SKM-1 treated with dmso at 0.1 percent for 144 hours (cell line): Measurements from ENCODE around the gene TEAD1.

ENCODE experiments used
- DNase-seq: peaks from one replicate; lab custom pipeline; 2025; ENCODE audit not compliant: unreplicated experiment; lab: John Stamatoyannopoulos, UW

TEAD1 gene

DNA sequence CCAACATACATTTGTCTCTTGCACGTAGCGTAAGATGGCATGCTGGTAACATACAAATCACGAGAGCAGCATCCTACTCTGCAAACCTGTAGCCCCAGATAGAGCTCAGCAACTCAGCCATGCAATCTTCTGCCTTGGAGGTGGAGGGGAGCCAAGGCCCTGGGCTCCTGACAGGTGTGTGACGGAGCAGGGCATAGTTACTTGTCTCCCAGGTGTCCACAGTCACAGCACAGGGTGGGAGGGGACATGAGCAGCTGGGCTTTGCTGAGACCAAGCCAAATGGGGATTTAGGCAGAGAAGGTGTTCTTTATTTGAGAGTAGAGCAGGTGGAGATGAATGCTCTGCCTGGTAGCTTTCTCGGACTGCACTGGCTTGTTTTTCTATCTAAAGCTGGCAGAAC, 111.7 kb downstream of the TEAD1 start:
- no peak for DNase-seq

DNA sequence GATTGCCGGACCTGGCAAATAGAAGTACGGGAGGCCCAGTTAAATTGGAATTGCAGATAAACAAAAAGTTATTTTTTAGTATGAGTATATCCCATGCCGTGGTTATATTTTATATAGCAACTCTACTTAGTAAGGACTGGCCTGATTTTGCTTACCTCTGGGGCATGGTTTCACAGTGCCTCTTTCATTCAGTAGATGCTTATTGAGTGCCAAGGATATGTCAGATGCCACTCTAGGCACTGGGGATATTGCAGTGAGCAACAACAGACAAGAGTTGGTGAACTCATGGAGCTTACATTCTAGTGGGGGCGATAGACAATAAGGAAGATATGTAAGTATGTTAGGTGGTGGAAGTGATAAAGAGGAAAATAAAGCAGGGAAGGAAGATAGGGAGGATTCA, 112.2 kb downstream of the TEAD1 start:
- no peak for DNase-seq

DNA sequence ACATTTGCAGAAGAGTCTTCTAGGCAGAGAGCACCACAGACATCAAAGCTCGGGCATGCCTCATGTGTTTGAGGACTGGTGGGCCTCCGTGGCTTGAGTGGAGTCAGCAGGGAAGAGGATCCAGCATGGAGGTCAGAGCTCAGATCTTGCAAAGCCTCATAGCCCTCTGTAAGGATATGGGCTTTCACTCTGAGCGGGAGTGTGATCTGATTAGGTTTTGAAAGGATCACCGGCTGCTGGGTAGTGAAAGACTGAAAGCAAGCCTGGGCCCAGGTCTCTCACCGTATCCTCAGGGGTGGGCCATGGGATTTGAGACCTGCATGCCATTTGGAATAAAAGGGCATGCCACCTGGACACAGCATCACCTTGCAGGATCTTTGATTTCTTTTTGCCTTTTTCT, 112.7 kb downstream of the TEAD1 start:
- DNase-seq = no peak

DNA sequence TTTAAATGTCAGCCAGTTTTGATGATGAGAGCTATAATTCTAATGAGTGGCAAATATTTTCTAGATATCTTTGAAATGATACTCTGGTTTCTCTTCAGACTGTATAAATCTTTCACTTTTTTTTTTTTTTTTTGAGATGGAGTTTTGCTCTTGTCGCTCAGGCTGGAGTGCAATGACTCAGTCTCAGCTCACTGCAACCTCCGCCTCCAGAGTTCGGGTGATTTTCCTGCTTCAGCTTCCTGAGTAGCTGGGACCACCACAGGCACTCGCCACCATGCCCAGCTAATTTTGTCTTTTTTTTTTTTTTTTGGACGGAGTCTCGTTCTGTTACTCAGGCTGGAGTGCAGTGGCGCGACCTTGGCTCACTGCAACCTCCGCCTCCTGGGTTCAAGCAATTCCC, 113.6 kb downstream of the TEAD1 start:
- no peak for DNase-seq

DNA sequence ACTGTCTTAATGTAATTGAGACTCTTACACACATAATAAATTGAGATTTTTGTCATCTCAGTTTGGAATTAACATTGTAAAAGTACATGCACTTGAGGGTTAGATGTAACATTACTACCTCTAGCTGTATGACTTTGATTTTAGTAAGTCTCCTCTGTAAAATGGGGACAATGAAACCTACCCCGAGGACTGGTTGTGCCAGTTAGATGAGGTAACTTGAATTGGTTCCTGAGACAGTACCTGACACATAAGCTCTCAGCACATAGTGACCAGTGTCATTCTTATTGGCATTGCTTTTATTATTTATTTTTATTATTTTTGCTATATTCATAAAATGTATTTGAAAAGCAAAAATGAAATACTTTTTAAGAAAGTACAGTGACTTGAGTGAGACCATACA, 114.8 kb downstream of the TEAD1 start:
- DNase-seq = no peak

DNA sequence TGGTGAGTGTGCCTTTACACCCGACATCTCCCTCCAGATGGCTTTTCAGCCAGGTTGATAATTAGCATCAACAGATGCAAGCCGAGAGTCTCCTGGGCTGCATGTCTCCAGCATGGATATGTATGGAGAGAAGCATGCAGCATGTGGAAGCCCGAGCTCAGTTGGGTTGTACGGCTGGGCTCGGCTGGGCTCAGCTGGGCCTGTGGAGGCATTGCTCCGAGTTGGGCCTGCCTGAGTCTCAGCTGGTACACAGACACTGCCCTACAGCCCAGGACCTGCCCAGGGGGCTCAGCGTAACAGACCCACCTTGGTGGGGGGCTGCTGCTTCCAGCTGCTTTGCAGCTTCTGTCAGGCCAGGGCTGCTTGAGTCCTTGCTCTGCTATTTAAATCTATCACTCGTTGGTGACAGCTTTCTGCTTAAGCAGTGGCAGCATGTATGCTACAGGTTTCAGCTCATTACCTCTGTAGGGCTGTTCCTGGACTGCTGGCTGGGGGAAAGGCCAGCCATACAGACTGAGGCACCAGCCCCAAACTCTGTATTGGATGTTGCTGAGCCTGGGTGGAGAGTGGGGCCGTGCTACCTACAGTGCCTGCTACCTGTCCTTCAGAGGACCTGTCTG, 115.5 kb downstream of the TEAD1 start:
- no peak for DNase-seq

DNA sequence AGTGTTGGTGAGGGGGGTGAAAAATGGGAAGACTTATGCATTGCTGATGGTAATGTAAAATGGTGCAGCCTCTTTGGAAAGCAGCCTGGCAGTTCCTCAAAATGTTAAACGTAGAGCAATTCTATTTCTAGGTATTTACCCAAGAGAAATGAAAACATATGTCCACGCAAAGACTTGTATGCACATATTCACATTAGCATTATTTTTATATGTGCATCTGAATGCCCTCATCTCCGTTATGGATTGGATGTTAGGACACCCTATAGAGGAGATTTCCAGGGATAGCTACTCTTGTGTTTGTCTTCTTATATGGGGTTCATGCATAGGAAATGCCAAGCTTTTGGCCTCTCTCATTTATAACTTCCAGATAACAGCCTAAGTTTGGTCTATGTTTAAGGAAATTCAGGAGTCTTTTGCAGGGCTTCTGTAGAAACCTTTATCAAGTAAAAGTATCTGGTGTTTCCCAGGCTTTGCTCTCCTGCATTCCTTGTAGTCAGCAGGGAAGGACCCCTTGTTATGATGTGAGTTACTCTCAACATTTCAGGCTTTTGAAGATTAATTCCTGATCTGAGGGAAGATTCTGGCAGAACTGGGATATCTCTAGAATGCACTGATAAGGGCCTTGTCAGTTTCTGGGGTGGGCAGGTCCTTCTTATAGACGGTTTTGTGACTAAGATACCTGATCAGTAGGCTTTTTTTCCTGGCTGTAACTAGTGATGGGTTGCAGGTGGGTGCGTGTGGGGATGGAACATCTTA, 116.8 kb downstream of the TEAD1 start:
- no peak for DNase-seq

DNA sequence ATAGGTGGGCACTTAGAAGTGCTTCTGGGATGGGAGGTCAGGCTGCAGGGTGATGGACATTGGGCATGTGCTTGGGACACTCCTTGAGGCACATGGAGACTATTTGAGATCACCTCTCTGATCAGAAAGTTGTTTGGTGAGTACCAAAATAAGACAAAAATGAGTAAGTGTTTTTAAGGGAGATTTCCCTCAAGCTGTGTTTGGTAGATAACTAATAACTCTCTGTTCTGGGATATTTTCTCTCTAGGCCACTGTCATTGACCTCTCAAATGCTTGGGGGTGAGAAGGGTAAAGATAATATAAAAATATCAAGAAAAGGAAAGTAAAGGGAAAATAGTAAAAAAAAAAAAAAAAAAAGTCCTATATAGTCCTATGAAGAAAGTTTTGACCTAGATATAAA, 117.8 kb downstream of the TEAD1 start:
- no peak for DNase-seq

DNA sequence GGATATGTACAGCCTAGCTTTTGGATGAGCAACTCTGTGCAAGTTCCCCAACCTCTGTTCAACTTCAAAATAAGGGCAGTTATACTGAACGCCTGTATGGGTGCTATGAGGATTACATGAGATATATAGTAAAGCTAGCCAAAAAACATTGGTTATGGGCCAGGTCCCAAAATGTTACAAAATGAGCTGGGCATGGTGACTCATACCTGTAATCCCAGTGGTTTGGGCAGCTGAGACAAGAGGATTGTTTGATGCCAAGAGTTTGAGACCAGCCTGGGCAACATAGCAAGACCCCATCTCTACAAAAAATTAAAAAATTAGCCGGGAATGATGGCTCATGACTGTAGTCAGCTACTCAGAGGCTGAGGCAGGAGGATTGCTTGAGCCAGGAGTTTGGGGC, 118.4 kb downstream of the TEAD1 start:
- no peak for DNase-seq

DNA sequence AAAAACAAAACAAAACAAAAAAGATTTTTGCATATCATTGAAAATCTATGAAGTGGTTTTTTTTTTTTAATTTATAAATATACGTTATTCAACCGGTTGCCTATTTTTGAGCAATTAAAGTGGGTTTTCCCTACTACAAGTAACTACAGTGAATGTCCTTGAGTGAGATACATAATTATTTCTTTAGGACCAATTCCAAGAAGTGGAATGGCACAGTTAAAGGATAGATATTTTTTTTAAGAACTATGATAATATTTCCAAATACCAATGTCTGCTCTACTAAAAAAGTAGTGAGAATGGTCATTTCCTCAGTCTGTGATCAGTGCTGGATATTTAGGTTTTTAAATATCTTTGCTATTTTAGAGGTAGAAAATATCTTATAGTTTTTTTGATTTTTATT, 118.8 kb downstream of the TEAD1 start:
- no peak for DNase-seq

DNA sequence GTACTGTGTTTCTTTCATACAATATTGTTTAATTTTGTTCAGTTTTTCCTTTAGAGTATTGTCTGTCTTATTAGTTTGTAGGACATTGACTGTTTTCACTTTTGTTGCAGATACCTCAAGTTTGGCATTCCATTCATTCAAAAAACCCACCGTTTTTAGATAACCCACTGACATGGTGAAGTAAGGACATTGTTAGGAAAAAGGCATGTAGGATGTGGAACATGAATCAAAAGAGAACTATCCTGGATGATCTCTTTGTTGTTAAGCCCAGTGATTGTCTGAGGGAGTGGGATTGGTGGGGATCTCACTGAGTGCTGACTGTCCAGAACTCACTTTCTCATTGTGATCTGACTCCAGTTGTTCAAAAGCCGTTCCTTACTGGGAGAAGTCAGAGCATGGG, 119.3 kb downstream of the TEAD1 start:
- no peak for DNase-seq

DNA sequence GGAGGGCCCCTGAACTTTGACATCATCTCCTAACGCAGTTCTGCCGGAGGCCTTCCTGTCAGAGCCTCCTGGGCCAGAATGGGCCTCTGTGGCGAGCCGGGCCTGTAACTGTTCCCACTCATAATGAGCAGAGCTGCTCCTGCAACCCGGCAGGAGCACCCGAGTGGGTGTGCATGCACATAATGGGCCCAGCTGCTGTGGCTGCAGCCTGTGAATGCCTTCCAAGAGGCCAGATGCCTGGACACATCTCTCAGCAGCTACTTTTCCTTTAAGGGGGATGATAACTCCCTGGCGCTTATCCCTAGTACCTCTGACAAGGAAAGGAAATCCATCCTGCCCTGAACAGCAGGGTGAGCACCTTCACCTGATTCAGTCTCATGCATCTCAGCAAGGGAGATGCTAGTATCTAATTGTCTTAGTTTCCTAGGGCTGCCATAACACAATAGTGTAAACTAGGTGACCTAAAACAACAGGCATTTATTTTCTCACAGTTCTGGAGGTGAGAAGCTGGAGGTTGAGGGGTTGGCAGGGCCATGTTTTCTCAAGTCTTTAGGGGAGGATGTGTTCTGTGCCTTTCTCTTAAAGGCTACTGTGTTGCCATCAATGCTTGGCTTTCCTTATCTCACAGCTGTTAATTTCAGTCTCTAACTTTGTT, 120.5 kb downstream of the TEAD1 start:
- DNase-seq = no peak

DNA sequence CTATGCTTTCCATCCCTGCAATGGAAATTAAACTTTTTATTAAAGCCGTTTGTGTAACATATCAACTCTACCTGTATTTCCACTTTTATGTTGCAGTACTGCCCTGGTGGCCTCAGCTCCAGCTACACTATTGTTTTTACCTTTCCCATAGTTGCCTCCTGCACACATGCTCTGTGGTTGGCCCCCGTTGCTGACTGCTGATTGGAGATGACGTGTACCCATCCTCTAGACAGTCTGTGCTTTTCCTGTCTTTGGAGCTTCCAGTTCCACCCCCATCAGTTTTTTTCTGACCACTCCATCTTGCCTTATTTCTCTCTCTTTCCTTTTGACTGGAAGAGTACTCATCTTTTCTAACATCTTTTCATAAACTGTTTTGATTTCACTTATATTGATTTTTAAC, 123.8 kb downstream of the TEAD1 start:
- no peak for DNase-seq

DNA sequence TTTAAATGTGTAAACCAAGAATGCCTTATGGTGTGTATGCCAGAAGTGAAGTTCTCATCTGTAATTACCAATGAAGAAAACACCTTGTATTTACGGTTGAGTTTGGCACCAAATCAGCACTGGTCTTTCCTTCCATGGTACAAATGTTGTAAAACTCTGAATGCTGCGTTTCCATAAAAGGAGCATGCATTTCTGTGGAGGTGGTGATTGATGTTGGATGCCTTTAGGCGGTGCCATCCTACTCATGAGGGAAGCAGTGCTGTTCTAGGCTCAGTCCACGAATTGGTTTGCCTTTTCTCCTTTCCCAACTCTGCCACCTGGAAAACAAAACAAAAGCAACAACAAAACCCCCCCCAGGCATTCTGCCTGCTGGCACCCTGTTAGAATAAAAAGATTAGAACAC, 124.4 kb downstream of the TEAD1 start:
- no peak for DNase-seq

DNA sequence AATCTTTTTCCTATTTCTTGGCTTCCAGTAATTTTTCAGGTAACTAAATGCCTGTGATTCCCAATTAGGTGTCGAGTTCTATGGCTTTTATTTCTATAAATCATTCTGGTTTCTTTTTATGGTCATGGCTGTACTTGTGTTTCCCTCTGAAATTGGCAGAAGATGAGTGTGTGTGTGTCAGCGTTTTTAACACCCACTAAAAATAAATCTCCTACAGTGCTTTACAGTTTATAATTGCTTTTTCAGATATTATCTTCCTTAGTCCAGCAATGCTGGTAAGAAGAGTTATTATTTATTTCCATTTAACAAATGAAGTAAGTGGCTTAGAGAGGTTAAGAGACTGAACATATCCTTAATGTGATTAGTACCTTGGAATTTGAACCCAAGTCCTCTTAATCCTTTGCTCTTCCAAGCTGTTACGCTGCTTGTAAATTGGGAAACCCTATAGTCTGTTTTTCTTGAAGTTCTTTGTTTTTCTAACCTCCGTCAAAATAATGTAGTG, 125.2 kb downstream of the TEAD1 start:
- DNase-seq = no peak

DNA sequence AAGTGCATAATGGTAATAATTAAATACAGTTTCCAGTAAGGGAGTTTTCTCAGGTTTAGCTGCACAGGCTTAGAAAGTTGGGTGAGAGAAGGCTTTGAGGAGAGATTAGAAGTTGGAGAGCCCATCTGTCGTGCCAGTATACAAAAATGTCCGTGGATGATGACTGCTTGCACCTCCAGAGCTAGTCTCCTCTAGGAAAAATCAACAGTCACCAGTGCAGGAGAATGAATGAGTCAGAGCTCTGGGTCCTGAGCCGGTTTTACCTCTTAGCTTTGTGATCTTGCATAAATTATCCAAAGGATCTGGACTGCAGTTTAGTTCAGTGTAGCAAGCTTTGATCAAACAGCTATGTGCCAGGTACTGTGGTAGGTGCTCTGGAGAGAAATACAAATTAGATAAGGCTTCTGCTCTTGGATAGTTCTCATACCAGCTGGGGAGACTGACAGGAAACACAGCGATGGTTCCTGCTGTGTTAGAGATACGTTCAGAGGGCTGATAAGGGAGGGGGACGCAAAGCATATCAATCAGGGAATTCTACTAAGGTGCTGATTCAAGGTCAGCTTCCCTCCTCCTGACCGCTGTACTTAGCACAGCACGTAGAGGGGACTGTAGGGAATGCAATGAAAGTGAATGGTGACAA, 125.9 kb downstream of the TEAD1 start:
- DNase-seq = no peak

DNA sequence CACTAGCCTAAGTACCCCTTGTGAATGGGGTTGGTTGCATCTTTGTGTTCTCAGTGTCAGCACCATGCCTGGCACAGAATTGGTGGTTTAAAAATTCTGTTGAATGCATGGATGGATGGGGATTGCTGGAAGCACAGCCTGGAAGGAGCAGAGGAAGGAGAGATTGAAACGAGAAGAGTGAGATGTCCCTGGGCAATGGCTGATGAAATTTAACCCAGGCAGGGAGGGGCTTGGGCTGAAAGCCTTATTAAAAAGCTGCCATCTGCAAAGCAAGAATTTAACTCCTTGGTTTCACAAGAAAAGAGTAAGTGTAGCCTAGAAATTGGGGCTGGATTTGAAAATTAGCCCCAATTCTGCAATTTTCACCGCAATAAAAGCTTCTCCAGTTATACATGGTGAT, 126.7 kb downstream of the TEAD1 start:
- no peak for DNase-seq

DNA sequence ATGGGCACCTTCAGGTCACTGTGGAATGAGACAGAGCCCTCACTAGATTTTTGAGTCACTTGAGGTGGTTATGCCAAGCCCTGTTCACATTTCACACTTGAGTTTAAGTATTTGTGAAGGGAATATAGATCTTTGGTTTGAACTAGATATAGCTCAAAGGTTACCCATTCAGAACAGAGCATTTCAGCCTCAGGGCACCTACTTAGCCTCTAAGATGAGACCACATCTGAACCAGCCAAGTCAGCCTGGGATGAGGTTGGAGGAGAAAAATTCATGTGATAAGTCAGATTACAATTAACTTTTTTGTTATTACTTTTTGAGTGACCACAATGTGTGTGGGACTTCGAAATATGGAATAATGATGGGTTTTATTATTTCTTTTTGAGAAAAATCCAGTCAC, 127.8 kb downstream of the TEAD1 start:
- DNase-seq = no peak

DNA sequence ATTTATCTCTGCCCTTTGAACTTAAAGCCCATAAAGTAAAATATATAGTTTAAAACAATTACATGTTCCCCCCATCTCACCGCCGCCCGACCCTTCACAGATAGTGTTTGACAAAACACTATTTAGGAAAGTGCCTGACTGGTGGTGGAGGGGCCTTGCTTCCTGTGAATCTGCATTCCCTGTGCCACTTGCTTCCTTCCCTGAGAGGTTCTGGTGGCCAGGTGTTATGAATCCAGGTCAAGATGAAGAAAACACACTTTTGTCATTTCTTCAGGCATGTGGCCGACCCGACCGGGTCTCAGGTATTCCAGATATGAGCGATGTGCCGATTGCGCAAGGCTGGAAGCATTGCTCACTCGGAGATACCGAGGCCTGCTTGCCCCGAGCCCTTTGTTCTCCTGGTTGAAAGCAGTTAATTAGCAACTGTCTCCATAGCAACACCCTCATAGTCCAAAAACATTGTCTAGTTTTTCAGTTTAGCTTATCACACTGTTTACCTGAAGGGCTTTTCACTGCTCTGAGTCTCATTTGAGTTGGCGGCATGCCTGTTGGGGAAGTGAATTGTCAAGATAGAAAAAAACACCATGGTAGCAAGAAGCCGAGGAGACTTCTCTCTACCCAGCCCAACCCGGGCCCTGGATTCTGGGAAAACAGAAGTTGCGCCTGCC, 128.3 kb downstream of the TEAD1 start:
- DNase-seq = no peak

DNA sequence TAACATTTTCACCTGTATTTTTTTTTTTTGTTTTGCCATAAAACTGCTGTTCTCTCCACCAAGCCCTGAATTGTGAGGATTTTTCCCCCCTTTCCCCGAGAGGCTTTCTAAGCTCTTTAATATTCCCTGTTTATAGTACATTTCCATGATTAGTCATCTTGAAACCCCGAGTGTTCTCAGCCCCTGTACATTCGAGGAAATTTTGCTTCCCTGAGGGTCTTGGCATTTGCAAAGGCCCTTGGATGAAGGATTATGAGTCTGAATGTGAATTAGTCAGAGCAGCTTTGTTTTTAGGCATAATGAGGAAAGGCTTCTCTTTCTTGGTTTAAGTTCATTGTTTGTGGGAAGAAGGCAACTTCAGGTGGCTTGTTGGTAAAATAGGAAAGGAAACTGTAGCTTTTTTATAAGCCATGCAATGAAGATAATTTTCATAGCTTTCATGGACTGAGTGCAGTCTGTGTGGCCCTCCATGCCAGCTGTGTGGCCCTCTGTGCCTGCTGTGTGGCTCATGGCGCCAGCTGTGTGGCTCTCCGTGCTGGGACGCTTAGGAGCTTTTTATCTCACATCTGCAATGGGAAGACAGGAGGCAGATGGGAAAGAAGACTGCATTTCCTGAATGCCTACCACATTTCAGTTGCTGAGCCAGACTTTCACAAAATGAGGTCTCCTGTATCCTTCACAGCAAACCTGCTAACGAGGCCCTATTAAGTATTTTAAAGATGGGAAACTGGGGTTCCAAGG, 129.0 kb downstream of the TEAD1 start:
- DNase-seq = no peak

DNA sequence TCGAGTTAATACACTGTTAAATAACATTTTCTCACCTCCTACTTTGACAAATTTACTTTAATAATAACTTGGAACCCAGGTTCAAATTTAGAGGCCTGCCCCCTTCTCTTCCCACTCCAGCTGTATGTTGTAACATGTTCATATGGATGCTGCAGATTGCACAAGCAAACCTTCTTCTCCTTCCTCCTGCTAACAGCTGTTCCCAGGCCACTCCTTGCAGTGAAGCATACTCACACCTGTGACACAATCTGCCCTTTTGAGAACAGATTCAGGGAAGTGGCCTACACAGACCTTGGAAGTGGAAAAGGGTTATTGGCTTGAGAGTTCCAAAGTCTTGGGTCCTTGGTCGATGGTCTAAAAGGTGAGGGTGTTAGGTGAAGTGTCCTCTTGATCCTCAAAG, 131.9 kb downstream of the TEAD1 start:
- no peak for DNase-seq
